A549 (cell line): Measurements from ENCODE around the gene CBFA2T2. TPM values are rescaled to one million over a fixed set of nuclear protein-coding genes. Genes with fewer than 3 reads are reported as not detected.

Experiments
- ATAC-seq, 2 experiments: fragments of 200-7000 bp in 1 of 2; fragments of >200 bp in 1 of 2; cut with Nextera tagmentation in 1 of 2; cut with Tn5 transposase in 1 of 2; 3 replicates each; pipeline versions ENCODE4 v1.8.0 to v1.9.1; 2018 to 2020; ENCODE audit warnings: mild to moderate bottlenecking in 1 of 2, moderate library complexity in 1 of 2
- CTCF ChIA-PET: fragments of 300-600 bp; sonication (Branson Sonifier 250); formaldehyde crosslinking; extraction: SDS; loops from one replicate; lab custom pipeline; 2021; ENCODE audit warnings: antibody characterized with exemption, inconsistent platforms; lab: Yijun Ruan, JAX
- POLR2A ChIA-PET: fragments of 350-600 bp; formaldehyde crosslinking; extraction: SDS; loops from one replicate; lab custom pipeline; 2021; ENCODE audit warnings: antibody characterized with exemption, inconsistent platforms; lab: Yijun Ruan, JAX
- DNase-seq, 2 experiments: peaks; one replicate each; pipeline versions ENCODE4 v3.0.0 to v3.0.0-alpha.2; 2011 to 2016; ENCODE audit warnings: low read depth in 1 of 2, low spot score in 1 of 2
- FAIRE-seq: peaks from 2 replicates; lab custom pipeline; 2011; peaks lifted over from hg19 to GRCh38; lab: Jason Lieb, UNC
- H3K27ac ChIP-seq, 2 experiments: fragments of >200 bp; sonication (Bioruptor Twin); formaldehyde crosslinking; 3 replicates each; pipeline ENCODE4 v1.5.1; 2016 to 2017
- H3K4me1 ChIP-seq: fragments of >200 bp; sonication (Bioruptor Twin); formaldehyde crosslinking; 3 replicates; pipeline ENCODE4 v1.6.1; 2016
- H3K4me2 ChIP-seq: fragments of >200 bp; sonication (Bioruptor Twin); formaldehyde crosslinking; 3 replicates; pipeline ENCODE4 v1.6.1; 2016
- H3K4me3 ChIP-seq: fragments of >200 bp; sonication (Bioruptor Twin); formaldehyde crosslinking; 3 replicates; pipeline ENCODE4 v1.5.1; 2016
- H3K9me3 ChIP-seq: fragments of >200 bp; sonication (Bioruptor Twin); formaldehyde crosslinking; 3 replicates; pipeline ENCODE4 v1.6.1; 2016
- BHLHE40 ChIP-seq: IDR thresholded peaks from 2 replicates; pipeline ENCODE4 v1.6.1; 2012; ENCODE audit warnings: low read depth, low read length, inconsistent platforms
- CBX2 ChIP-seq: fragments of 200-600 bp; sonication (generic); IDR thresholded peaks from 2 replicates; pipeline ENCODE4 v1.6.1; 2016; ENCODE audit warnings: low read depth, mild to moderate bottlenecking, borderline replicate concordance
- EP300 ChIP-seq, 2 experiments: fragments of >200 bp; sonication (Bioruptor Twin); formaldehyde crosslinking; IDR thresholded peaks; 2 replicates in 1 of 2; 3 replicates in 1 of 2; pipeline ENCODE4 v1.6.1; 2016 to 2017
- GATA3 ChIP-seq: IDR thresholded peaks from 2 replicates; pipeline ENCODE4 v1.6.1; 2012; ENCODE audit warnings: borderline replicate concordance
- HDAC2 ChIP-seq: fragments of 200-600 bp; sonication (generic); IDR thresholded peaks from 2 replicates; pipeline ENCODE4 v1.6.1; 2016
- JUN ChIP-seq, 2 experiments: fragments of >200 bp; sonication (Bioruptor Twin); formaldehyde crosslinking; IDR thresholded peaks; 2 replicates in 1 of 2; 3 replicates in 1 of 2; pipeline ENCODE4 v1.6.1; 2016 to 2017
- KDM1A ChIP-seq: fragments of 200-600 bp; sonication (generic); IDR thresholded peaks from 2 replicates; pipeline ENCODE4 v1.6.1; 2016; ENCODE audit warnings: low read depth, mild to moderate bottlenecking
- KDM5A ChIP-seq: fragments of 200-600 bp; sonication (generic); IDR thresholded peaks from 2 replicates; pipeline ENCODE4 v1.6.1; 2016; ENCODE audit warnings: antibody characterized with exemption, mild to moderate bottlenecking
- MAZ ChIP-seq: fragments of 150-350 bp; IDR thresholded peaks from 2 replicates; pipeline ENCODE4 v1.6.1; 2014; ENCODE audit warnings: antibody characterized with exemption, low read depth, low read length, borderline replicate concordance
- MYC ChIP-seq: IDR thresholded peaks from 2 replicates; pipeline ENCODE4 v1.6.1; 2012; ENCODE audit warnings: mild to moderate bottlenecking, inconsistent platforms, low read length, improper control_type of control experiment, borderline replicate concordance
- NFE2L2 ChIP-seq: fragments of 150-350 bp; conservative IDR thresholded peaks from 2 replicates; pipeline ENCODE4 v1.6.1; 2014; ENCODE audit warnings: low read length
- NPAS2 ChIP-seq: fragments of 250-450 bp; sonication (Bioruptor Pico); IDR thresholded peaks from 2 replicates; pipeline ENCODE4 v1.8.0; 2022; ENCODE audit warnings: mild to moderate bottlenecking, moderate library complexity, borderline replicate concordance
- POLR2A ChIP-seq: IDR thresholded peaks from 2 replicates; pipeline ENCODE4 v1.6.1; 2012; ENCODE audit warnings: mild to moderate bottlenecking, low read length
- RFX5 ChIP-seq: fragments of 450-650 bp; IDR thresholded peaks from 2 replicates; pipeline ENCODE4 v1.7.1; 2014; ENCODE audit warnings: antibody characterized with exemption, mild to moderate bottlenecking, moderate library complexity
- SREBF2 ChIP-seq: fragments of 450-650 bp; IDR thresholded peaks from 2 replicates; pipeline ENCODE4 v1.6.1; 2014; ENCODE audit warnings: mild to moderate bottlenecking, moderate library complexity
- TFCP2L1 ChIP-seq: fragments of 250-450 bp; sonication (Bioruptor Pico); IDR thresholded peaks from 2 replicates; pipeline ENCODE4 v1.5.0; 2021; ENCODE audit warnings: mild to moderate bottlenecking
- TP53 ChIP-seq: fragments of 250-450 bp; sonication (Bioruptor Pico); IDR thresholded peaks from 2 replicates; pipeline ENCODE4 v1.5.0; 2021; ENCODE audit warnings: mild to moderate bottlenecking, moderate library complexity
- ZC3H11A ChIP-seq: fragments of 450-650 bp; IDR thresholded peaks from 2 replicates; pipeline ENCODE4 v1.6.1; 2014; ENCODE audit warnings: antibody characterized with exemption, mild to moderate bottlenecking
- ZFP36 ChIP-seq: fragments of 450-650 bp; IDR thresholded peaks from 2 replicates; pipeline ENCODE4 v1.6.1; 2014; ENCODE audit warnings: borderline replicate concordance; ENCODE audit not compliant: partially characterized antibody
- ZNF302 ChIP-seq: fragments of 250-450 bp; sonication (Bioruptor Pico); IDR thresholded peaks from 2 replicates; pipeline ENCODE4 v1.9.0; 2021; ENCODE audit warnings: inconsistent platforms, mild to moderate bottlenecking, moderate library complexity
- ZSCAN20 ChIP-seq: fragments of 250-450 bp; sonication (Bioruptor Pico); IDR thresholded peaks from 2 replicates; pipeline ENCODE4 v1.8.0; 2022; ENCODE audit warnings: mild to moderate bottlenecking, moderate library complexity
- WGBS: methylation state at CpG from one replicate; pipeline ENCODE4 v1.1.6; 2017; ENCODE audit errors: missing lambda C conversion rate; 5-methylcytosine and 5-hydroxymethylcytosine counted together
- polyA plus RNA-seq, 4 experiments: library from polyadenylated mRNA; depleted of rRNA in 3 of 4; stranded (reverse); fragments of >200 nt; fragmentation: RNase III in 1 of 4; extraction: RNeasy Plus Mini Kit Qiagen cat#74134 plus additional on column Dnase treatment in 1 of 4; gene quantifications; 2 replicates in 3 of 4; 3 replicates in 1 of 4; pipeline ENCODE4 v1.2.3, GENCODE V29; 2011 to 2017
- TF ChIP-seq, protein P1 (sequence below): IDR thresholded peaks from 2 replicates; pipeline ENCODE4 v1.6.1; 2012
- TF ChIP-seq, protein P2 (sequence below): fragments of >200 bp; sonication (Bioruptor Twin); formaldehyde crosslinking; IDR thresholded peaks from 3 replicates; pipeline ENCODE4 v1.6.1; 2016
- TF ChIP-seq, protein P3 (sequence below): fragments of 150-350 bp; IDR thresholded peaks from 2 replicates; pipeline ENCODE4 v1.6.1; 2014; ENCODE audit warnings: low read depth, mild to moderate bottlenecking, low read length

CBFA2T2 gene
- polyA plus RNA-seq, 2 of the 4 experiments (the other 2 are of a cell fraction), result 6.8 to 9.4 TPM

DNA sequence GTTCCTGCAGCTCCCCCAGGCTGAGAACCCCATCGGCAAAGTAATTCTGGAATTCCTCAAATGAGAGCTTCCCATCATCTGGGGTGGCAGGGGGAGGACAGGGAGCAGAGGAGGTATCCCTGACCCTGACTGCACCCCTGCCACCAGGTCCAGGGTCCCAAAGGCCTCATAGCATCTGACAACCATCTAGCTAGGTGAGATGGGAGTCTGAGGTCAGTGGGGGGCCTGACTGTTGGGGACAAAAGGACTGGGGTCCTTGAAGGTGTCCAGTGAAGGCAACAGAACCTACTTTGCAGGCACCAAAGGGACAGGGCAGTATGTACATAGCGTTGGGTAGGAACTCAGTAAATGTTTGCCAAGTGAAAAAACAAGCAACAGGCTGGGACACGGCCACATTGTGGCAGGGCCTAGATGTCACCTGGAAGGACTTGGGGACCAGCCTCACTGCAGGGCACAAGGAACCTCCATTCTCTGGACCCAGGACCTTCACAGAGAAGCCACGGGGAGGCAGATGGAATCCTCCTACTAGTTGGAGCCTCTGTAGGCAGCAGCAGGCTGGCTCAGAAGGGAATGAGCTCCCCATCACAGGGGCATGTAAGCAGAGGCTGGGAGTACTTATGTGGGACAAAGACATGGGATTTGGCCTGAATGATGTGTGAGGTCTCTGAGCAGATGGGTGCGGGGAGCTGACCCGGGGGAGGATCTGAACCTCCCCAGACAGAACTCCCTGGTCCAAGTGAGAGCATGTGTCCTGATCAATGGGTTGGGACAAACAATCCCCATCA lies 181.0 kb downstream of the CBFA2T2 start:
- ATAC-seq, result no peak
- Histone ChIP-seq H3K4me2 (no peak overlapping the region), H3K9me3 (no peaks in the 10 kb centered on the region), H3K4me3 (no peak overlapping the region), H3K27ac (no peak overlapping the region), H3K4me1 (peaks cover 23% of the 10 kb centered on the region)
- no peak for DNase-seq
- FAIRE-seq, result no peak
- TF ChIP-seq GATA3 (no peak), BHLHE40 (no peak), HDAC2 (no peak), MYC (no peak), POLR2A (no peak), SREBF2 (no peak), KDM5A (no peak), ZC3H11A (no peak), ZNF302 (CRISPR knock-in tag) (no peak), EP300 (IDR thresholded peaks at IDR 0.05) (no peak), TFCP2L1 (no peak), ZSCAN20 (CRISPR knock-in tag) (no peak), TP53 (CRISPR knock-in tag) (no peak)
- TF ChIP-seq, protein P1, sequence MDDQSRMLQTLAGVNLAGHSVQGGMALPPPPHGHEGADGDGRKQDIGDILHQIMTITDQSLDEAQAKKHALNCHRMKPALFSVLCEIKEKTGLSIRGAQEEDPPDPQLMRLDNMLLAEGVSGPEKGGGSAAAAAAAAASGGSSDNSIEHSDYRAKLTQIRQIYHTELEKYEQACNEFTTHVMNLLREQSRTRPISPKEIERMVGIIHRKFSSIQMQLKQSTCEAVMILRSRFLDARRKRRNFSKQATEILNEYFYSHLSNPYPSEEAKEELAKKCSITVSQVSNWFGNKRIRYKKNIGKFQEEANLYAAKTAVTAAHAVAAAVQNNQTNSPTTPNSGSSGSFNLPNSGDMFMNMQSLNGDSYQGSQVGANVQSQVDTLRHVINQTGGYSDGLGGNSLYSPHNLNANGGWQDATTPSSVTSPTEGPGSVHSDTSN, result no peak
- TF ChIP-seq, protein P2, sequence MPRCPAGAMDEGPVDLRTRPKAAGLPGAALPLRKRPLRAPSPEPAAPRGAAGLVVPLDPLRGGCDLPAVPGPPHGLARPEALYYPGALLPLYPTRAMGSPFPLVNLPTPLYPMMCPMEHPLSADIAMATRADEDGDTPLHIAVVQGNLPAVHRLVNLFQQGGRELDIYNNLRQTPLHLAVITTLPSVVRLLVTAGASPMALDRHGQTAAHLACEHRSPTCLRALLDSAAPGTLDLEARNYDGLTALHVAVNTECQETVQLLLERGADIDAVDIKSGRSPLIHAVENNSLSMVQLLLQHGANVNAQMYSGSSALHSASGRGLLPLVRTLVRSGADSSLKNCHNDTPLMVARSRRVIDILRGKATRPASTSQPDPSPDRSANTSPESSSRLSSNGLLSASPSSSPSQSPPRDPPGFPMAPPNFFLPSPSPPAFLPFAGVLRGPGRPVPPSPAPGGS, result no peak
- TF ChIP-seq, protein P3, sequence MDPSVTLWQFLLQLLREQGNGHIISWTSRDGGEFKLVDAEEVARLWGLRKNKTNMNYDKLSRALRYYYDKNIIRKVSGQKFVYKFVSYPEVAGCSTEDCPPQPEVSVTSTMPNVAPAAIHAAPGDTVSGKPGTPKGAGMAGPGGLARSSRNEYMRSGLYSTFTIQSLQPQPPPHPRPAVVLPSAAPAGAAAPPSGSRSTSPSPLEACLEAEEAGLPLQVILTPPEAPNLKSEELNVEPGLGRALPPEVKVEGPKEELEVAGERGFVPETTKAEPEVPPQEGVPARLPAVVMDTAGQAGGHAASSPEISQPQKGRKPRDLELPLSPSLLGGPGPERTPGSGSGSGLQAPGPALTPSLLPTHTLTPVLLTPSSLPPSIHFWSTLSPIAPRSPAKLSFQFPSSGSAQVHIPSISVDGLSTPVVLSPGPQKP, result no peak
- POLR2A ChIA-PET, result no interaction called here
- 83% methylated on average over 6 of the region's 6 CpGs for WGBS
- CTCF ChIA-PET, result interaction anchor here (0.6 to 2.1 kb wide), 9 partner anchors 8 to 214 kb away, joined by 3 to 10 read pairs (median 6); partner anchors contain the start of genes C20orf144 and CHMP4B

DNA sequence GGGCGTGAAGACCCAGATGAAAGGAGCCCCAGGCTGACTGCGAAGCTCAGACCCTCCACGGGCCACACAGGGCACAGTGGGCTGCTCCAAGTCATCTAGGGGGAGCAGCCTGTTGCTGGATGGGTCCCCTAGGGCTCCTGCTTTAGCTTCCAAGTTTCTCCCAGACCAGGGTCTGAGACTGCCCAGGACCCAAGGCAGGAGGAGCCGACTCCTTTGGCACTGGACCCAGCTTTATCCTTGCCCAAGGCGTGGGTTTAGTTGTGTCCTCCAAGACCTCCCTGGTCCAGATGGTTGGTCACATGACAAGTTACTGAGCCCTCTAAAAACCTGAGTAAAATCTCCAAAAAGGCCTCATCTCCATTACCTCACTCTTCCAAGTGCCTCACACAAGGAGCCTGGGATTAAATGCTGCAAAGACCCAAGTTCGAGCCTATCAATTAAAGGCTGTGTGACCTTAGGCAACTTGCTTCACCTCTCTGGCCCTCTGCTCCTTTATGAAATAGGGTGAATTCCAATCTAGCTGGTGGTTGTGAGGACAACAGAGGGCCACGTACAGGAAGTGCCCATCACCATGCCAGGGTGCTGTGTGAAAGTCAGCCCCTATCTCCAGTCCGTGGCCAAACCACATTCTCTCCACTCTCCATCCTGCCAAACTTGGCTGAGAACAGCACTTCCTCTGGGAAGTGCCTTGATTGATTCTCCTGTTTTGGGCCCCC lies 181.8 kb downstream of the CBFA2T2 start:
- ChIA-PET POLR2A (interaction anchor here (1.0 kb wide), 1 partner anchor 48 kb away, joined by 3 read pairs; the partner anchor contains the start of gene PXMP4), CTCF (interaction anchor here (0.6 to 2.1 kb wide), 6 partner anchors 9 to 214 kb away, joined by 3 to 10 read pairs (median 4); partner anchors contain the start of genes C20orf144 and CHMP4B)
- ATAC-seq, result no peak
- no peak overlapping the region; a peak in 1 of 6 replicates for H3K27ac ChIP-seq
- H3K4me1 ChIP-seq, result peaks cover 23% of the 10 kb centered on the region
- no peak overlapping the region; the same call in 2 of the 3 replicates for H3K4me2 ChIP-seq
- FAIRE-seq, result no peak
- DNase-seq, result no peak
- H3K9me3 ChIP-seq, result no peaks in the 10 kb centered on the region
- 85% methylated on average over 8 of the region's 8 CpGs for whole genome bisulfite sequencing
- TF ChIP-seq CBX2 (no peak), MAZ (no peak), JUN (IDR thresholded peaks at IDR 0.05) (no peak), NFE2L2 (no peak), RFX5 (no peak), KDM1A (0 out of 2 replicates have a peak, but pooled peaks have one; percentile 75), ZFP36 (peak; percentile 70), NPAS2 (CRISPR knock-in tag) (no peak), ZNF302 (CRISPR knock-in tag) (no peak)
- TF ChIP-seq, protein P3, result no peak
- H3K4me3 ChIP-seq, result no peak overlapping the region
